ENCODE data around the gene FXYD4. TPM values are rescaled to one million over a fixed set of nuclear protein-coding genes. Genes with fewer than 3 reads are reported as not detected.

The FXYD4 gene
- total and polyA plus RNA-seq, 2 of the 8 experiments (the other 6 are each of a cell fraction or from before 2014, with no cell fraction given): not detected

DNA sequence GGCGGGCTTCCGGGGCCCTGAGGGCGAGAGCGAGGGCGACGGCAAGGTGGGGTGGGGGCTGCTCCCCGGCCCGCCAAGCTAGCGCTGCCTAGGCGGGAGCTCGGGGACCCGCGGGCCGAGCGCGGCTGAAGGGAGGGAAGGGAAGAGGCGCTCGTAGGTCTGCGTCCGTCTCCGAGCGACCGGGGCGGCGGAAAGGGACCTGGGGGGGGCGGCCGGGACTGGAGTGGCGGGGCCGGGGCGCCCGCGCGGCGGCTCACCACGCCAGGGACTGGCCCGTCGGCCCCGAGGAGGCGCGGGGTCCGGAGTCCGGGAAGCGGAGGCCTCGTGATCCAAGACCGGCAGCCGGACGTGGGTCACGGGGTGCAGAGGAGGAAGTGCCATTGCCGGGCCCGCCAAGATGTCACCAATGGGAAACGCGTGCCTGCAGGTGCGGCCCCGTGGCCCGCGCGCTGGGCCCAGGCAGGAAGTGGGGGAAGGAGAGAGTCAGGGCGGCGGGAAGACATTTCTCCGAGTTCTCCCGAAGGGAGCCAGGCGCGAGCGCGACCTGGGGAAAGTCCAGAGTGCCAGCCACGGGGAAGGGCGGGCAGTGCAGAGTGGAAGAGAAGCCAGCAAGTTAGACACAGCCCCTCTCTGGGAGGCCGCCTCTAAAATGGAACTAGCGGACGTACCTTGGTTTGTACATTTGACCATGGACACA, 25.6 kb downstream of the FXYD4 start (continued):
- TF ChIP-seq NANOG (IDR thresholded peaks at IDR 0.05; ENCODE audit: insufficient read depth, low read depth, low read length, poor library complexity, severe bottlenecking) (no peak), RXRA (IDR thresholded peaks at IDR 0.05; ENCODE audit: insufficient read depth, low read depth, low read length) (no peak), SP2 (IDR thresholded peaks at IDR 0.05; ENCODE audit: low read length) (no peak), RNF2 (IDR thresholded peaks at IDR 0.05; ENCODE audit: borderline replicate concordance, low read depth, low read length, missing control alignments, poor library complexity, severe bottlenecking) (no peak), CBX5 (IDR thresholded peaks at IDR 0.05; ENCODE audit: low read depth, low read length) (no peak), RAD21 (IDR thresholded peaks at IDR 0.05 in 1 of 2, conservative IDR thresholded peaks at IDR 0.05 in 1 of 2; ENCODE audit: low read depth in 2 of 2, low read length in 2 of 2) (no peak), SIX5 (IDR thresholded peaks at IDR 0.05; ENCODE audit: low read depth, low read length) (no peak), CBX8 (IDR thresholded peaks at IDR 0.05; ENCODE audit: borderline replicate concordance, low read depth, low read length) (no peak), GABPA (IDR thresholded peaks at IDR 0.05; ENCODE audit: borderline replicate concordance, insufficient read depth, low read length) (peak; percentile 37; the same call in 1 of the 2 replicates), JUN (IDR thresholded peaks at IDR 0.05; ENCODE audit: low read depth, low read length) (no peak), ZNF274 (IDR thresholded peaks at IDR 0.05; ENCODE audit: borderline replicate concordance, extremely low read depth, low read length) (no peak), TEAD4 (IDR thresholded peaks at IDR 0.05; ENCODE audit: low read depth, low read length) (no peak), MAX (IDR thresholded peaks at IDR 0.05) (peak; percentile 98), CREB1 (IDR thresholded peaks at IDR 0.05) (no peak), TBP (IDR thresholded peaks at IDR 0.05; ENCODE audit: low read depth, low read length) (peak; percentile 72), NRF1 (IDR thresholded peaks at IDR 0.05; ENCODE audit: low read depth, low read length) (no peak), FOSL1 (IDR thresholded peaks at IDR 0.05; ENCODE audit: insufficient read depth, low read depth, low read length) (no peak), CEBPB (IDR thresholded peaks at IDR 0.05; ENCODE audit: low read depth, low read length) (no peak), BCL11A (IDR thresholded peaks at IDR 0.05; ENCODE audit: low read depth in 2 of 2, low read length in 2 of 2) (no peak), SIN3A (conservative IDR thresholded peaks at IDR 0.05 in 1 of 2, IDR thresholded peaks at IDR 0.05 in 1 of 2; ENCODE audit: low read depth in 1 of 2, low read length in 2 of 2) (0 out of 4 replicates have a peak, but pooled peaks of 1 of the 2 experiments have one; percentile 54), SUZ12 (IDR thresholded peaks at IDR 0.05; ENCODE audit: low read length) (no peak), ATF2 (IDR thresholded peaks at IDR 0.05; ENCODE audit: low read length) (0 out of 2 replicates have a peak, but pooled peaks have one; percentile 50)

Measured in H1 (cell line).